NCI-H1930 (cell line): ENCODE results near the gene SPSB1.

Experiments
- DNase-seq, 2 experiments: peaks; one replicate each; lab custom pipeline; 2025; lab: John Stamatoyannopoulos, UW

Gene SPSB1

DNA sequence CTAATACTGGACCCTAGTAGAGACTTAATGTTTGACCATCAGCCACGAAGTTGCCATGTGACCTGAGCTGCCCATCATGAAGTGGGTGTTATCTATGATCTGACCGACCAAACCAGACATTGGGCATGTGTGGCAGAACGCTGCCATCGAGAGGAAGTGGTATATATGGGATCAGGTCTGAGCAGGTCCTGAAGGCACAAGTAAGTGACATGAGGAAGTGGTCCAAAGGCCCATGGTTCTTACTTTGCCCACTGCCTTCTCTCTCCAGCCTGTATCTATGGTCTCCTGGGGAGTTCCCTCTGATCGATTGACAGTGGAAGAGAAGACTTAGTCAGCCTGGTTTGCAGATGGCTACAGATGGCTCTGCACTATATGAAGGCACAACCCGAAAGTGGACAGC, 7.9 kb downstream of the SPSB1 start:
- no peak for DNase-seq

DNA sequence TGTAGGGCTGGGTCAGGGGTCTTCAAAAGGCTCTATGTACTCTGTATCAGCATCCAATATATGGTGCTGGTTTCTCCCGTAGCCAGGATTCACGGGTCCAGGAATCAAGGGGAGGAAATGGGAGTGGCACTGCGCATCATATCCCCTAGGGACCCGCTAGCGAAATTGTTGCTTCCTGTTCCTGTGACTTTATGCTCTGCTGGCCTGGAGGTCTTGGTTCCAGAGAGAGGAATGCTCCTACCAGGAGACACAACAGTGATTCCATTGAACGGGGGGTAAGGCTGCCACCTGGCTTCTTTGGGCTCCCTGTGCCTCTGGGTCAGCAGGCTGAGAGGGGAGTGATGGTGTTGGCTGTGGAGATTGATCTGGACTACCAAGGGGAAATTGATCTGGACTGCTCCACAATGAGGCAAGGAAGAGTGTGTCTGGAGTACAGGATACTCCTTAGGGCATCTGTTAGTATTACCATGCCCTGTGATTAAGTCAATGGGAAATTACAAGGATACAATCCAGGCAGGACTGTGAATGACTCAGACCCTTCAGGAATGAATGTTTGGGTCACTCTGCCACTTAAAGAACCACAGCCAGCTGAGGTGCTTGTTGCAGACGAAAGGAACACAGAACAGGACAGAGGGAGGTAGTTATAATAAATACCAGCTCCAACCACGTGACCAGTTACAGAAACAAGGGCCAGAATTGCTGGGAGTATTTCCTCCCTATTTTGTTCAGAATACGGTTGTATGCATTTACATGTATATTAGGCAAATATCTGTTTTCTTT, 10.2 kb downstream of the SPSB1 start:
- DNase-seq: no peak

GRCh38 chr1:9303916-9304315, 11.2 kb downstream of the SPSB1 start:
- DNase-seq: no peak

GRCh38 chr1:9305216-9305615, 12.5 kb downstream of the SPSB1 start:
- no peak for DNase-seq

- DNase-seq: no peak
Observed at GRCh38 chr1:9306006-9306405, 13.3 kb downstream of the SPSB1 start.

GRCh38 chr1:9307303-9307702, 14.6 kb downstream of the SPSB1 start:
- no peak for DNase-seq

GRCh38 chr1:9308236-9308785, 15.6 kb downstream of the SPSB1 start:
- DNase-seq: no peak

GRCh38 chr1:9309080-9309479, 16.4 kb downstream of the SPSB1 start:
- no peak for DNase-seq

DNA sequence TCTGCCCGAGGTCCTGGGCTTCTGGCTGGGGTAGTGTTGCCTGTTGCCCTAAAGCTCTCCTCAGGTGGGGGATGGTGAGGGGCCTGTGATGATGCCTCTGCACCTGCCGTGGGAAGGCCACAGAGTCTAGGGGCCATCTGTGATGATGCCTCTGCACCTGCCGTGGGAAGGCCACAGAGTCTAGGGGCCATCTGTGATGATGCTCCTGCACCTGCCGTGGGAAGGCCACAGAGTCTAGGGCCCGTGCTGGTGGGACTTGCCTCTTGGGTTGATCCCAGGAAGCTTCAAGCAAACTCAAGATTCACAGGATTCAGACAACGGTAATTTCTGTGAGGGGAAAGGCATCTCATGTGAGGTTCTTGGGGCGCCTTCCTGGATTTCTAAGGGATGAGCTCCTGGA, 17.3 kb downstream of the SPSB1 start:
- DNase-seq: no peak

- DNase-seq: no peak
Observed at GRCh38 chr1:9311029-9311428, 18.3 kb downstream of the SPSB1 start.

- DNase-seq: no peak
Observed at GRCh38 chr1:9311479-9311878, 18.8 kb downstream of the SPSB1 start.

DNA sequence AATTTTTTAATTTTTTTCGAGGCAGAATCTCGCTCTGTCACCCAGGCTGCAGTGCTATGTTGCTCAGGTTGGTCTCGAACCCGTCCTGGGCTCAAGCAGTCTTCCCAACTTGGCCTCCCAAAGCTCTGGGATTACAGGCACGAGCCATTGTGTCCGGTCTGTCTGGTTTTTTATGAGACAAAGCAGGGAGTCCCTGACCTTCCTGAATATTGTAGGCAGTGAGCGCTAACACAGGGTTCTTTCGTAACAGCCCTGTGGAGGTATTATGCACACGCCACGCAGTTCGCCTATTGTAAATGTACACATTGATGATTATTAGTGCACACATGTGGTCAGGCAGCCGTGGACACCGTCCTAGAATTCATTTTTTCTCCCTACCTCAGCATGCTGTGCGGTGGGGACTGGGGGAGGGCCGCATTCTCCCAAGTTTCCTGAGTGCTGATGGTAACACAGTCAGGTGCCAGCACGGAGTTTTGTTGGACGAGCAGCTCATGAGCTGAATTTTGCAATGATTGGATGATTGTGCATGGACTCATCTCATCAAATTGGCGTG, 19.6 kb downstream of the SPSB1 start:
- no peak for DNase-seq

DNA sequence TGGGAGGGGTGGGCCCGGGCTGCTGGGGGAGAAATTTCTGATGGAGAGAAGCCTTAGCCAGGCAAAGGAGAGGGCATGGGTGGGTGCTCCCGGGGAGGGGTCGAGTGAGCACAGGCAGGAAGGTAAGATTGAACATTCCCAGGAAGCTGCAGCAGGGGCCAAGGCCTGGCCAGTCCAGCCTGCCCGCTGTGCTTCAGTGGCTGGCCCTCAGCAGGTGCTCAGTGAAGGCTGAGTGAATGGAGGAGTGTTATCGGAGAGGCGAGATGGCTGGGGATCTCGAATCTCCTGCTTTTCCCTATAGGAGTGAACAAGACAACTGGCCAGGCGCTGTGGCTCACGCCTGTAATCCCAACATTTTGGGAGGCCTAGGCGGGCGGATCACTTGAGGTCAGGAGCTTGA, 20.9 kb downstream of the SPSB1 start:
- DNase-seq: no peak

GRCh38 chr1:9314111-9314510, 21.4 kb downstream of the SPSB1 start:
- no peak for DNase-seq

GRCh38 chr1:9314711-9315379, 22.2 kb downstream of the SPSB1 start:
- no peak for DNase-seq

DNA sequence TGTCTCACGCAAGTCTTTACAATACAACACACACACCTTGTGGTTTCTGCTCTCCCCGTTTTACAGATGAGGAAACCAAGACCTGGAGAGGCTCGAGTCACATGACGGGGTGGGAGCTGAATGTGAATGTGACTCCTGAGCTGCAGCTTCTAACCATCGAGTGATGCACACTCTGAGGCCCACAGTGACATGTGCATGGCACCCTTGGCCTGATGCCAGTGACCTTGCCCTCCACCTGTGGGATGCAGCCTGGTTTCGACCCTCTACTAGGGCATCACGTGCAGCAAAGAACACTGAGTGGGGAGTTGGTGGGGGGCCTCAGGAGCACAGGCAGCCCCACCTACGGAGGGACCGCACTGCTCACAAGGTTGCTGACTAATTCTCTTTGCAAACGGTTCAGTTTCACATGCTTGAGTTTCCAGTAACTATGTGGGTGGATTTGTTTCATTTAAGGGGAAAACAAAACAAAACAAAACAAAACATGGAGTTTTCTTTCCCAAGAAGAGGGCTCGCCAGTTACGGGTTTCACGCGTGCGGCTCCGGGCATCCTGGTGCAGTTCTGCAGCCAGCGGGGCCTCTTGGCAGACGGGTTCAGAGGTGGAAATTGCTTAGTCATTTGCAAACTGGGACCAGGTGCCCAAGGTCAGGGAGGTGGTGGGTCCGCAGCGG, 22.9 kb downstream of the SPSB1 start:
- no peak for DNase-seq

GRCh38 chr1:9316080-9316444, 23.4 kb downstream of the SPSB1 start:
- DNase-seq: no peak

GRCh38 chr1:9316512-9316911, 23.8 kb downstream of the SPSB1 start:
- DNase-seq: no peak

DNA sequence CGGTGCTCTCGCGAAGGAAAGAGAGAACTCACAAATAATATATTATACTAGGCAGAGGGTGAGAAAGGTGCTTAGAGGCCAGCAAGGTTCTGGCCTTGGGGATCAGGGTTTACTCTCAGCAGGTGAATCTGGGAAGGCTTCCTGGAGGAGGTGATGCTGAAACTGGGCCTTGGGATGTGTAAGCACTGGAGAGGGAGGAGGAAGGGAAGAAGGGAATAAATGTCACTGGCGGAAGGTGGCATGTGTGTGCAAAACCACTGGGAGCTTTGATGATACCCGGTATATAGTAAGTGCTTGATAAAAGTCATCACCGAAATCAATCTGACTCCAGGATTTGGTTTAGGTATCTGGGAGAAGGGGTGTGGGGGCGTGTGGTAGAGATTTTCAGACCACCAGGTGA, 24.4 kb downstream of the SPSB1 start:
- no peak for DNase-seq

- DNase-seq: no peak
Observed at GRCh38 chr1:9317591-9318417, 25.1 kb downstream of the SPSB1 start.

DNA sequence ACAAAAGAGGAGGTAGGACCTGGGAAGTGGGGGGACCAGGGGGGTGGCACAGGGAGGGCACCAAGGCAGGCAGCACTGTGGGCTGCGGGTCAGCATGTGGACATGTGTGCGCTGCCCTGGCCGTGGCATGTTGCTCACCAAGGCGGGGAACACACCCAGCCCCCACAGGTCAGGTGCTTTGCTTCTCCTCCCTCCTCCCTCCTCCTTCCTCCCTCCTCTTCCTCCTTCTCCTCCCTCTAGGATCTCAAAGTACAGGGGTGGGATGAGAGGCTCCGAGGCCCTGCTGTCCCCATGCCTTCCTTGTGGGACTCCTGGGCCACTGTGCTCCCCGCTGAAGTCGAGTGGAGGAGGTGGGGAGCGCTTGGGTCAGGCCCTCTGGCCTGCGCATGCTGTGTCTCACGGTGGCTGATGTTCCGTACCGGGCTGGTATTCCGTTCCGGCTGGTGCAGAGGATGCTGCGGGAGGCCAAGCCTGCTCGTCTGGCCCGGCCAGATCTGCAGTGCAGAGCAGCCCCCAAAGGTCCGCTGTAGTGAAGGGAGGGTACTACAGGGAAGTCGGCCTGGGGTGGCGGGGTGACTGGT, 26.6 kb downstream of the SPSB1 start:
- DNase-seq: no peak
